ENCODE measurements around the gene HYAL2.
"Not testable (repeated sequence)": the region's sequence is repeated elsewhere in the genome, so short reads cannot be mapped to it uniquely, and the experiment has no call there.

Gene HYAL2

GRCh38 chr3:50288387-50289007, 34.0 kb downstream of the HYAL2 start:
- DNase-seq: no peak

- no peak for DNase-seq
Measured at GRCh38 chr3:50287262-50287661, 35.3 kb downstream of the HYAL2 start.

GRCh38 chr3:50286322-50287227, 36.0 kb downstream of the HYAL2 start:
- no peak for DNase-seq

- not testable (repeated sequence) for DNase-seq
Measured at GRCh38 chr3:50284121-50284520, 38.4 kb downstream of the HYAL2 start.

- no peak for DNase-seq
Measured at GRCh38 chr3:50279255-50280016, 43.1 kb downstream of the HYAL2 start.

- no peak for DNase-seq
Measured at GRCh38 chr3:50278880-50279224, 43.7 kb downstream of the HYAL2 start, which contains the start of gene LSMEM2. Gene LSMEM2 (plus strand): TSS chr3:50279087. CDS start chr3:50279114, 27 bp downstream.

- no peak for DNase-seq
Measured at GRCh38 chr3:50278123-50278879, 44.2 kb downstream of the HYAL2 start.

- DNase-seq: no peak
Measured at GRCh38 chr3:50276762-50277101, 45.8 kb downstream of the HYAL2 start.

- no peak for DNase-seq
Measured at GRCh38 chr3:50275996-50276761, 46.4 kb downstream of the HYAL2 start.

GRCh38 chr3:50275141-50275995, 47.2 kb downstream of the HYAL2 start:
- DNase-seq: no peak

- DNase-seq: peak; percentile 72 to 76
Measured at GRCh38 chr3:50274371-50275104, 48.0 kb downstream of the HYAL2 start.

- DNase-seq: no peak
Measured at GRCh38 chr3:50273689-50274065, 48.9 kb downstream of the HYAL2 start.

- peak; percentile 85 to 86 for DNase-seq
Measured at GRCh38 chr3:50272911-50273688, 49.4 kb downstream of the HYAL2 start.

GRCh38 chr3:50272538-50272910, 50.0 kb downstream of the HYAL2 start:
- not testable (repeated sequence) for DNase-seq

GRCh38 chr3:50271314-50271936, 51.1 kb downstream of the HYAL2 start:
- no peak for DNase-seq

GRCh38 chr3:50270422-50271224, 51.9 kb downstream of the HYAL2 start:
- DNase-seq: no peak

GRCh38 chr3:50269977-50270413, 52.5 kb downstream of the HYAL2 start:
- DNase-seq: no peak

- DNase-seq: no peak
Measured at GRCh38 chr3:50269460-50269859, 53.1 kb downstream of the HYAL2 start.
